HFF-Myc (cell line): ENCODE data around the gene KIZ.

Experiments
- DNase-seq: peaks from one replicate; pipeline ENCODE4 v3.0.0-alpha.2; 2011; ENCODE audit warnings: low read depth; ENCODE audit errors: extremely low read depth
- H3K4me3 ChIP-seq: replicated peaks from 2 replicates; pipeline ENCODE4 v1.5.1; 2011; ENCODE audit warnings: low read depth, mild to moderate bottlenecking, control low read depth, low read length
- TF ChIP-seq, protein P1 (sequence below): IDR thresholded peaks from 2 replicates; pipeline ENCODE4 v1.5.1; 2012; ENCODE audit warnings: mild to moderate bottlenecking, low read depth, low read length, control low read depth; ENCODE audit errors: missing control alignments

Gene KIZ

DNA sequence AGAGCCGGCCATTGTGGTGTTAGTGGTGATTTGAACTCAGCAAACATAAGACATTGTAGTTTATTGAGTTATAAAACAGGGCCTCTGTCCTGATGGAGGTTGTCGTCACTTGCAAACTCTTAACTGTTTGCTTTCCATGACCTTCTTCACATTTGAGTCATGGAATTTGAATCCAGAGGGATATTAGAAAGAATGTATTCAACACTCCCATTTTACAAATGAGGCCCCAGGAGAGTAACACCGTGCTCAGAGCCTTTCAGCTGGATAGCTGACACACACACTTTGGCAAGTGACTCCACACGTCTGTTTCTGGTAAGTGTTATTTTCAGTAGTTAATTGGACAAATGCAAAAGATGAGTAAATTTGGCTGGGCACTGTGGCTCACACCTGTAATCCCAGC, 104.8 kb downstream of the KIZ start:
- DNase-seq = no peak
- TF ChIP-seq, protein P1, sequence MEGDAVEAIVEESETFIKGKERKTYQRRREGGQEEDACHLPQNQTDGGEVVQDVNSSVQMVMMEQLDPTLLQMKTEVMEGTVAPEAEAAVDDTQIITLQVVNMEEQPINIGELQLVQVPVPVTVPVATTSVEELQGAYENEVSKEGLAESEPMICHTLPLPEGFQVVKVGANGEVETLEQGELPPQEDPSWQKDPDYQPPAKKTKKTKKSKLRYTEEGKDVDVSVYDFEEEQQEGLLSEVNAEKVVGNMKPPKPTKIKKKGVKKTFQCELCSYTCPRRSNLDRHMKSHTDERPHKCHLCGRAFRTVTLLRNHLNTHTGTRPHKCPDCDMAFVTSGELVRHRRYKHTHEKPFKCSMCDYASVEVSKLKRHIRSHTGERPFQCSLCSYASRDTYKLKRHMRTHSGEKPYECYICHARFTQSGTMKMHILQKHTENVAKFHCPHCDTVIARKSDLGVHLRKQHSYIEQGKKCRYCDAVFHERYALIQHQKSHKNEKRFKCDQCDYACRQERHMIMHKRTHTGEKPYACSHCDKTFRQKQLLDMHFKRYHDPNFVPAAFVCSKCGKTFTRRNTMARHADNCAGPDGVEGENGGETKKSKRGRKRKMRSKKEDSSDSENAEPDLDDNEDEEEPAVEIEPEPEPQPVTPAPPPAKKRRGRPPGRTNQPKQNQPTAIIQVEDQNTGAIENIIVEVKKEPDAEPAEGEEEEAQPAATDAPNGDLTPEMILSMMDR = no peak
- no peak overlapping the region for H3K4me3 ChIP-seq

DNA sequence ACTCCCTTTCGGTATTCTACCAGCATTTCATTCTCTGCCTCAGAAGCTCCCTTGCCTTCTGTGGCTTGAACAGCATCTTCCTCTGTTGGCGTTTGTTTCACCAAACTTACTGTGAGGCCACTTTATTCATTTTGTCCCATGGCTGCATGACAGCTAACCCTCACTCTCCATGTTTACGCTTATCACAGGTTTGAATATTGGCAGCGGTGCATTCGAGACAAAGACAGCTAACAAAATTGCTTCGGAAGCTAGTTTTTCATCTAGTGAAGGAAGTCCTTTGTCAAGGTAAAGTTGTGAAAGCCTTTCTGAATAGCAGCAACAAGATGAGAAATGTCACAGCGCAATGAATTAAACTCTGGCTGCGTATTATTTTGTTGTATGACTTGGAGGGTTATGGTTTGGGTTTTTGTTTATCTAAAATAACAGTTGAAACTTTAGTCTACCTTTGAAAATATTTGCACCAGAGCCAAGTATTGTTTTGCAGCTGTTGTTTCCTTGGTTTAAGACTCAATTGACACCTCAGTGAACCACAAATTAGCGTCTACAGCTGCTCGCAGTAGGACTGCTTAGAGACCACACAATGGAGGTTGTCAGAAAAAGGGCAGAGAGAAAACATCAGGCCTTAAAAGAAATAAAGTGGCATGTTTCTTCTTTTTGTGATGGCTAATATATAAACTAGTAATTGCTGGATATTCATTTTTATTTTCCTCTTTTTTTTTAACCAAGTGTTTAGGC, 106.8 kb downstream of the KIZ start:
- H3K4me3 ChIP-seq = no peak overlapping the region
- TF ChIP-seq, protein P1 = no peak
- no peak for DNase-seq

DNA sequence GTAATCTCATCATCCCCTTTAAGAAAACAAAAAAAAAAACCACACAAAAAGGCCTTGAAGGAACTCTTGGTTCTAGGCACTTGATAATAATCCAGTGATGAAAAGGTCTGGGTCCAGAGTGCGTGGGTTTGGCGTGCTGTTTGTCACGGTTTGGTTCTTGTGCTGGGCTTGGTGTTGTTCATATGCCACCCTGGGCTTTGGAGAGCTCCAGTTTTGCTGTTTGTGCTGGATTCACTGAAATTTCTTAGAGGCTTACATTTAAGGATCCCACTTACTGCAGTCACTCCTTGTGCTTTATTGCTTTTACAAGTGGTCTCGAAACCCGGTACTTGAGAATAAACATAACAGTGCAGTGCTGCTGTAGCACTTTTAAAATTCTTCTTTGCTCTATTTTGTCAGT, 108.4 kb downstream of the KIZ start:
- no peak for DNase-seq
- H3K4me3 ChIP-seq = no peak overlapping the region
- TF ChIP-seq, protein P1 = no peak

DNA sequence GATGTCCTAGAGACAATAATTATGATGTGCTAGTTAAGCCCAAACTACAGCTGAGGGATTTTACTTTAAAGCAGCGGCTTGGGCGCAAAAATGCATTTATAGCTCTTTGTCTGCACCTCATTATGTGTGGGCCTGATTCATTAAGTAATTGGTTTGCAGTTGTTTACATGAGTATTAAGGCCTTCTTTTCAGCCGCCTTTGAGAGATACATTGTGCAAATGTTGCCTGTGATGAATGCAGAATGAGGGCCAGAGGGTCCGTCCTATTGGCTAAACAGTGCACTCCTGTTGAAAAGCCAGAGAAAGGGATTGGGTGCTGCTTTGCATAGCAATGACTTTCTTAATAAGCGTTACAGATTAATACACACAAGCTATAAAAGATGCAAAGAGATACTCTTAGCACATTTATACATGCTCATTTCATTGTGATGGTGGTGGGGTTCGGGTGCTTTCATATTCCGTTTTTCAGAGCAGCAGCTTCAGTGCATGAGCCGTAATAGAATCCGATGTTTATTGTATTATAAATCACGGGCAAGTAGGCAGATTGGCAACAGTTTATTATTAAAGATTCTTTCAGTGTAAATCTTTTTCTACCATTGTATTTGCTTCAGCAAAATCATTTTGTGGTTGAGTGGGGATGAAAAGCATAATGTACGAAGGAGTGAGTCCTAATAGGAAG, 109.1 kb downstream of the KIZ start:
- TF ChIP-seq, protein P1 = no peak
- no peak overlapping the region for H3K4me3 ChIP-seq
- DNase-seq = no peak

DNA sequence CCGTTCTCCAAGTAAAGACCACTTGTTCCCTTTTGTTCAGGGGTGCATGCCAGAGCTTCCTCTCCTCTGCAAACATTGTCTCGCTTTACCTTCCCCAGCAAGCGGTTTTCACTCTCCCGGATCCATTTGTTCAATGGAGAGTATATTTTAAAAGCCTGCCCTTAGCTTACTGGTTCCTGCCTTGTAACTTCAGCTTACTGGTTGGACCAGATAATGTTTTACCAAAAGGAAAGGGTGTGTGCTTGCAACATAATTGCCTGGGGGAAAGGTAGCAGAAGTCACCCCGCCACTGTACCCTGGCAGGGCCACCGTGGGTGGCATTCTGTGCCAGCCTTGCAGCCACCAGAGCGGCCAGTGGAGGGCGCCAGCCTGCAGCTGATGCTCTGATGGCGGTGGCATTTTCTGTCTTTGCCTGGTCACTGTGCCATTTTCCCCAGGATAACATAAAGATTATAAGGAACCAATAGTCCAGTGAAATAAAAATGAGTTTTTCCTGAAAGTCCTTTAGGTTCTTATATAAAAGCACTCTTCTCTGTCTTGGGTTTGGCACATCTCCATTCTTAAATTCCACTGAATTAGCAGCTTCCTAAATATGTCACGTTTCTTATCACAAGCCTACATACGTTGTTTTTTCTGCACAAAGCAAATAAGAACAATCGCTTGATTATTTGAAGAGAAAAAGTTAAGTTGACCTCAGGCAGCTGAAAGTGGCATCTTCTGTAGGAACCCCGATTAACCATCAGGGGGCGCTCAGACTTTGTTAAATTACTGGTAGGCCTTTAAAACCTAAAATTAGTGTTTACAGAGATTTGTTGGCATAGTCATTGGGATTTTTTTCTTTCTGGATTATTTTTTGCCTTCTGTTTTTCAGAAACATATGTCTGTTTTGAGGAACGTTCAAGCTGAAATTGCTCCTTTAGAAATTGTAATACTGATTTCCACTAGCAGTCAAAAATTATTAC, 109.9 kb downstream of the KIZ start:
- H3K4me3 ChIP-seq = no peak overlapping the region
- TF ChIP-seq, protein P1 = peak; percentile 86
- peak; percentile 38 for DNase-seq

DNA sequence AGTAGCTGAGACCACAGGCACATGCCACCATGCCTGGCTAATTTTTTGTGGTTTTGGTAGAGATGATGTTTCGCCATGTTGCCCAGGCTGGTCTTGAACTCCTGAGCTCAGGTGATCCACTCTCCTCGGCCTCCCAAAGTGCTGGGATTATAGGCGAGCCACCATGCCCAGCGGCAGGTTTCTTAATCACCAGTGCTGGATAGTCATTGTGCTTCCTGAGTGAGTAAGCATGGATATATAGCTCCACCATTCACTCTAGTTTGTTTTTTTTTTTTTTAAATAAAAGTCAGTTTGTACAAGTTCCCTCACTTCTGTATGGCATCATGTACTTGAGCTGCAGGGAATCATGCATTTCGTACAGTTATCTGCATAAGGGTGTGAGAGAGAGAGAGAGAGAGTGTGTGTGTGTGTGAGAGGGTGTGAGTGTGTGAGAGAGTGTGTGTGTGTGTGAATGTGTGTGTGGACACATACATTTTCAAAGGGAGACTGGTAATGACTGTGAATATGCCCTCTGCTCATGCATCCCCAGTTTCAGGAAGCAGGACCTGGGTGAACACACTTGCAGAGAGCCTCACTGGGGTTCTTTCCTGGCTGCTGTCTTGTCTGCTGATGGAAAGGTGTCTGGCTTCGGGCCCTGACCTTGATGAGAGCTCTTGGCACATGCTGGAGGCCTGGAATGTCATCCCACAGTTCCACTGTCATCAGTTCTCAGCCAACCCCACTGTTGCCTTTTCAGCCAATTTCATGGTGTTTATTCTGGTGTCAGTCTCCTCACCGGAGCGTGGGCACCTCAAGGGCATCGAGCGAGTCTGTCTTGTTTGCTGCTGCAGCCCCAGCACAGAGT, 112.3 kb downstream of the KIZ start:
- TF ChIP-seq, protein P1 = no peak
- no peak overlapping the region for H3K4me3 ChIP-seq
- DNase-seq = no peak
